HG03460 (cell line): ENCODE measurements around the gene KCNQ4.

ENCODE experiments used
- ATAC-seq: cut with Tn5 transposase; IDR thresholded peaks from one replicate; pipeline ENCODE4 v1.9.1; 2021; ENCODE audit not compliant: unreplicated experiment

KCNQ4 gene

GRCh38 chr1:40857737-40858136 lies 74.2 kb downstream of the KCNQ4 start:
- no peak for ATAC-seq

- no peak for ATAC-seq
These were observed 75.3 kb downstream of the KCNQ4 start for GRCh38 chr1:40858856-40859416.

- ATAC-seq: no peak
These were observed 77.2 kb downstream of the KCNQ4 start for GRCh38 chr1:40860706-40861223.

- ATAC-seq: peak; percentile 21
These were observed 77.8 kb downstream of the KCNQ4 start for GRCh38 chr1:40861224-40862003.

- ATAC-seq: peak; percentile 94
These were observed 78.6 kb downstream of the KCNQ4 start, which contains the start of gene CITED4 for GRCh38 chr1:40862008-40862863. TSS of gene CITED4 (minus strand) at chr1:40862363. CDS start at chr1:40862127, 236 bp downstream.

GRCh38 chr1:40868051-40868723 lies 84.6 kb downstream of the KCNQ4 start:
- ATAC-seq: no peak

- ATAC-seq: no peak
These were observed 86.6 kb downstream of the KCNQ4 start for GRCh38 chr1:40870135-40870728.

GRCh38 chr1:40872276-40872675 lies 88.7 kb downstream of the KCNQ4 start:
- no peak for ATAC-seq

GRCh38 chr1:40873863-40874472 lies 90.4 kb downstream of the KCNQ4 start:
- no peak for ATAC-seq

GRCh38 chr1:40876436-40876761 lies 92.8 kb downstream of the KCNQ4 start:
- ATAC-seq: no peak

GRCh38 chr1:40876891-40877290 lies 93.3 kb downstream of the KCNQ4 start:
- no peak for ATAC-seq

GRCh38 chr1:40877698-40878097 lies 94.1 kb downstream of the KCNQ4 start:
- ATAC-seq: no peak

GRCh38 chr1:40878906-40879305 lies 95.3 kb downstream of the KCNQ4 start:
- no peak for ATAC-seq

- no peak for ATAC-seq
These were observed 96.0 kb downstream of the KCNQ4 start for GRCh38 chr1:40879482-40880175.

GRCh38 chr1:40880813-40881549 lies 97.4 kb downstream of the KCNQ4 start:
- ATAC-seq: no peak

- ATAC-seq: no peak
These were observed 100.6 kb downstream of the KCNQ4 start for GRCh38 chr1:40884055-40884795.

GRCh38 chr1:40886318-40887011 lies 102.9 kb downstream of the KCNQ4 start:
- no peak for ATAC-seq

GRCh38 chr1:40887012-40887378 lies 103.4 kb downstream of the KCNQ4 start:
- no peak for ATAC-seq
